ENCODE data around the gene NSG1. TPM values are rescaled to one million over a fixed set of nuclear protein-coding genes. Genes with fewer than 3 reads are reported as not detected.

Gene NSG1
- total and polyA plus RNA-seq, 2 experiments from 2014 or later, result 30.2 to 70.1 TPM

GRCh38 chr4:4390515-4391240 lies 3.8 kb downstream of the NSG1 start:
- Histone ChIP-seq H2AFZ (no peak overlapping the region), H3K79me2 (no peaks in the 10 kb centered on the region), H3K4me2 (no peak overlapping the region), H3K36me3 (replicated peaks; ENCODE audit: insufficient read depth, low read depth) (no peaks in the 10 kb centered on the region), H3K27me3 (peaks cover 34% of the 10 kb centered on the region), H3K27ac (no peak overlapping the region), H4K20me1 (ENCODE audit: insufficient read depth, poor library complexity, severe bottlenecking) (no peaks in the 10 kb centered on the region), H3K9me3 (ENCODE audit: low read depth) (no peaks in the 10 kb centered on the region), H3K9me2 (replicated peaks; ENCODE audit: insufficient read depth) (no peaks in the 10 kb centered on the region), H3K4me1 (ENCODE audit: insufficient read depth) (peaks cover 5% of the 10 kb centered on the region), H3K4me3 (no peak overlapping the region)
- TF ChIP-seq CTCF (IDR thresholded peaks at IDR 0.05; ENCODE audit: poor library complexity), result no peak
- TF ChIP-seq EZH2phosphoT487 (IDR thresholded peaks at IDR 0.05; ENCODE audit: low read depth, severe bottlenecking, unreplicated experiment), result no peak
- no peak for TF ChIP-seq EZH2 (IDR thresholded peaks at IDR 0.05; ENCODE audit: borderline replicate concordance)
- 80% methylated on average over 11 of the region's 11 CpGs for WGBS (ENCODE audit: low lambda C conversion rate, missing lambda C conversion rate)
- no peak for DNase-seq (ENCODE audit: low spot score)

DNA sequence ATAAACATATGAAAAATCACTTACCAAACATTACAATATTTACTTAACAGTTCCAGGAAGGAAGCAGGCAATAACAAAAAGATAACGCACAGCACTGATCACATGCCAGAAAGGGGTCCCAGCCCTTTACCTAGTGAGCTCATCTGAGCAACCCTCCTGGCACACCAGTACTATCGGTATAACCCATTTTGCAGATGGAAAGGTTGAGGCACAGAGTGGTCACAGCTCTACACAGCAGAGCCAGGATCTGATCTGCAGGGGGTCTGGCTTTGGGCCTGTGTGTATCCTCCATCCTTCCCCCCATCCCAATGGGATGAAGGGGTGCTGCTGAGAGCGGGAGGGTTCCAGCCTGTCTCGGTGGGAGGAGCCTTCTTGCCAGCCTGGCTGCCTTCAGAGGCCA lies 5.0 kb downstream of the NSG1 start:
- Histone ChIP-seq H3K4me2 (no peak overlapping the region), H2AFZ (no peak overlapping the region), H3K9me2 (replicated peaks; ENCODE audit: insufficient read depth) (no peaks in the 10 kb centered on the region), H3K27ac (no peak overlapping the region), H3K9me3 (ENCODE audit: low read depth) (no peaks in the 10 kb centered on the region), H4K20me1 (ENCODE audit: insufficient read depth, poor library complexity, severe bottlenecking) (no peaks in the 10 kb centered on the region), H3K79me2 (no peaks in the 10 kb centered on the region), H3K36me3 (replicated peaks; ENCODE audit: insufficient read depth, low read depth) (no peaks in the 10 kb centered on the region), H3K27me3 (peaks cover 27% of the 10 kb centered on the region), H3K4me3 (no peak overlapping the region), H3K4me1 (ENCODE audit: insufficient read depth) (no peaks in the 10 kb centered on the region)
- no peak for DNase-seq (ENCODE audit: low spot score)
- TF ChIP-seq CTCF (IDR thresholded peaks at IDR 0.05; ENCODE audit: poor library complexity), result no peak
- TF ChIP-seq EZH2phosphoT487 (IDR thresholded peaks at IDR 0.05; ENCODE audit: low read depth, severe bottlenecking, unreplicated experiment), result no peak
- TF ChIP-seq EZH2 (IDR thresholded peaks at IDR 0.05; ENCODE audit: borderline replicate concordance), result no peak
- 92% methylated on average over 4 of the region's 4 CpGs for WGBS (ENCODE audit: low lambda C conversion rate, missing lambda C conversion rate)

GRCh38 chr4:4392501-4393183 lies 5.7 kb downstream of the NSG1 start:
- no peak overlapping the region for H3K4me2 ChIP-seq
- TF ChIP-seq CTCF (IDR thresholded peaks at IDR 0.05; ENCODE audit: poor library complexity) (no peak), EZH2phosphoT487 (IDR thresholded peaks at IDR 0.05; ENCODE audit: low read depth, severe bottlenecking, unreplicated experiment) (no peak), EZH2 (IDR thresholded peaks at IDR 0.05; ENCODE audit: borderline replicate concordance) (no peak)
- no peak overlapping the region for H2AFZ ChIP-seq
- no peaks in the 10 kb centered on the region for H3K4me1 ChIP-seq (ENCODE audit: insufficient read depth)
- no peaks in the 10 kb centered on the region for H3K9me2 ChIP-seq (replicated peaks; ENCODE audit: insufficient read depth)
- no peaks in the 10 kb centered on the region for H3K9me3 ChIP-seq (ENCODE audit: low read depth)
- peaks cover 20% of the 10 kb centered on the region for H3K27me3 ChIP-seq
- no peak overlapping the region for H3K27ac ChIP-seq
- WGBS (ENCODE audit: low lambda C conversion rate, missing lambda C conversion rate), result 89% methylated on average over 13 of the region's 13 CpGs
- H4K20me1 ChIP-seq (ENCODE audit: insufficient read depth, poor library complexity, severe bottlenecking), result no peaks in the 10 kb centered on the region
- H3K79me2 ChIP-seq, result no peaks in the 10 kb centered on the region
- H3K4me3 ChIP-seq, result no peak overlapping the region
- H3K36me3 ChIP-seq (replicated peaks; ENCODE audit: insufficient read depth, low read depth), result no peaks in the 10 kb centered on the region
- DNase-seq (ENCODE audit: low spot score), result no peak
